Esophagus (tissue), 2 donors: ENCODE measurements around the gene NKRF. TPM values are rescaled to one million over a fixed set of nuclear protein-coding genes. Genes with fewer than 3 reads are reported as not detected.

Experiments used
- H3K27ac ChIP-seq, 2 donors: one replicate each; pipeline ENCODE4 v1.5.1; 2013; ENCODE audit warnings: low read depth in 2 of 2, mild to moderate bottlenecking in 2 of 2, inconsistent platforms in 1 of 2, low read length in 1 of 2, moderate library complexity in 1 of 2
- H3K27me3 ChIP-seq, 2 donors: one replicate each; pipeline ENCODE4 v1.6.1; 2013; ENCODE audit warnings: low read length in 2 of 2, control low read depth in 1 of 2, mild to moderate bottlenecking in 1 of 2; ENCODE audit not compliant: insufficient read depth in 2 of 2, control insufficient read depth in 1 of 2
- H3K36me3 ChIP-seq, 2 donors: one replicate each; pipeline ENCODE4 v1.6.1; 2013; ENCODE audit warnings: low read length in 1 of 2; ENCODE audit not compliant: control insufficient read depth in 2 of 2, insufficient read depth in 2 of 2
- H3K4me1 ChIP-seq, 2 donors: one replicate each; pipeline ENCODE4 v1.6.1; 2013; ENCODE audit warnings: low read length in 1 of 2; ENCODE audit not compliant: control insufficient read depth in 2 of 2, insufficient read depth in 2 of 2
- H3K4me3 ChIP-seq, 2 donors: one replicate each; pipeline ENCODE4 v1.5.1; 2013; ENCODE audit warnings: low read length in 2 of 2, mild to moderate bottlenecking in 2 of 2, low read depth in 1 of 2, moderate library complexity in 1 of 2
- H3K9me3 ChIP-seq, 2 donors: one replicate each; pipeline ENCODE4 v1.6.1; 2013; ENCODE audit warnings: mild to moderate bottlenecking in 2 of 2, low read depth in 1 of 2, low read length in 1 of 2, moderate library complexity in 1 of 2; ENCODE audit not compliant: control insufficient read depth in 2 of 2, insufficient read depth in 1 of 2
- WGBS, 2 donors: extraction: QIAGEN DNeasy Blood & Tissue Kit; methylation state at CpG; one replicate each; pipeline ENCODE4 v1.1.7; 2013; 5-methylcytosine and 5-hydroxymethylcytosine counted together
- polyA plus RNA-seq, 2 donors: library from polyadenylated mRNA; stranded (reverse); fragments of 200-250 nt; gene quantifications; one replicate each; pipeline ENCODE4 v1.2.3, GENCODE V29; 2013
- donor health status: healthy with polysubstance abuse.
- donor health status: Bipolar disorder and iron deficiency.

The NKRF gene
- 1 to 10 TPM; 4.6 to 5.3 TPM for polyA plus RNA-seq

DNA sequence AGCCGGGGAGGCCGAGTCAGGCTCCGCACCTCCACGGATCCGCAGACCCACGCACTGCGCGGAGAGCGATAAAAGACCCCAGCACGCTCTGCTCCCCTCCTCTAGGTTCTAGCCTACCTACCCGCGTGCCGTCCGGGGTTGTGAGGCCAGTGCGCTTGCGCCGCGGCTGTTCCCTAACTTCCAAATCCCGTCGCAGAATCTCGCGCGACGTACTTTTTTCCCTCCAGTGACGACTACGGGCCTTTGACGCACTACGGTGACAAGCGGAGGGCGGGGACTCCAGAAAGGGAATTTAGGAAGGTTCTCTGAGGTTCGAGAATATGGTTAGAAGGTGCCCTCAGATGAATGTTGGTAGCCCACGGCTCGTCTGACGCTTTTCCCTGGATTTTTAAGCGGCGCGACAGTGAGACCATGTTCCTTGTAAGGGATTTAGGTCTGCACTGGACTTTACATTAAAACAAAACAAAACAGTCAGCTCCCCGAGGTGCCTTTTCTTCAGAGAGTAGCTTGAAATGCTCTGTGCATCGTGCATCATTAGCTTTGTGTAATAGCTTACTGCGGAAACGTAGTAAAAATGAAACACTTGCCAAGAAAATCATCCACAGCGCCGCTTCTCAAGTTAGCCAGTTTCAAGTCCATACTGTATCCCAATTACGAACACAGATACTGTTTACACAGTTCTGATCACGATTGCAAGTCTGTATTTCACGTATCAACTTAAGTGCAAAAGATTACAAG lies at the start of gene NKRF:
Gene NKRF (minus strand): TSS at position 145 of the 738 bp plus-strand sequence.
- H3K27me3 ChIP-seq: peaks cover 0 to 4% of the 10 kb centered on the region in 2 donors
- H3K27ac ChIP-seq: peak within 1 kb of the TSS; percentile 75 to 94
- H3K36me3 ChIP-seq: no peaks in the 10 kb centered on the region
- WGBS, 2 donors: 2 to 32% methylated on average over 46 of the region's 46 CpGs
- peak within 1 kb of the TSS; percentile 61 to 93 for H3K4me3 ChIP-seq
- H3K9me3 ChIP-seq: no peaks in the 10 kb centered on the region
- H3K4me1 ChIP-seq: no peaks in the 10 kb centered on the region

DNA sequence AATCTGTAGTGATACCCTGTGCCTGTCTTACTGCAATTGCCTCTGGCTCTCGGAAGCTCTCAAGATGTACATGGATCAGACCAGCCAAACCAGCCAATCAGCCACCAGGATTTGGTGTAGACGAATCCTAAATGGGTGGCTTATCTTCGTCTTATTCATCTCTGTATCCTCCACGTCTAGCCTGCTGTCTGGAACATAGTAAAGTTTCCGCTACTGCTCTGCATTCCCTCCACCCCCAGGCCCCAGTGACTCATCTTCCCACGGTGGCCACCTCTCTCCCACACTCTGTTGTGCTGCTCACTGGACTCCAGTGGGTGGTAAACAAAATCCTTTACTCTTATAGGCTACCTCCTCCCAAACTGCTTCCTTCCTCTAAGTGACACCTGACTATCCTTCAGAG lies 48.9 kb upstream of the NKRF start:
- H3K27me3 ChIP-seq: no peaks in the 10 kb centered on the region
- no peak overlapping the region for H3K4me3 ChIP-seq
- 45 to 61% methylated on average over 6 of the region's 6 CpGs for WGBS, 2 donors
- H3K36me3 ChIP-seq: no peaks in the 10 kb centered on the region
- no peak overlapping the region for H3K27ac ChIP-seq
- H3K9me3 ChIP-seq: no peaks in the 10 kb centered on the region
- no peaks in the 10 kb centered on the region for H3K4me1 ChIP-seq

DNA sequence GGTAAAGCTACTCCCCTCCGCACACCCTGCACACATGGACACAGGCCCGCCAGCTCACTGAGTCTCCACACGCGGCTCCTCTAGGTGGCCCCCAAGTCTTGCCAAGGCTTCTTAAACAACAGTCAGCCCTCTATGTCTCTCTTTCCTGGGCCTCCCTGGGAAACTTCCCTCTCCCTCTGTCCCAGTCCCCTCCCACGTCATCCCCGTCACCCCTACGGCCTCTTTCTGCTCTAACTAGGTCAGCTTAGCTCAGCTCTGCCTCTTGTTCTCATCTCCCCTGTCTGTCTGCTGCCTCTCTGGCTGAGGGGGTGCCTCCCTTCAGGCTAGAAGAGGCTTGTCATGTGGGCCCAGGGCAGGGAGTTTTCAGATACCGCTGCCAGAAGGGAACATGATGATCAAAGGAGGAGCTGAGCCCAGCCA lies 47.9 kb upstream of the NKRF start:
- no peaks in the 10 kb centered on the region for H3K9me3 ChIP-seq
- H3K27ac ChIP-seq: no peak overlapping the region
- H3K4me3 ChIP-seq: no peak overlapping the region
- no peaks in the 10 kb centered on the region for H3K27me3 ChIP-seq
- no peaks in the 10 kb centered on the region for H3K4me1 ChIP-seq
- 49 to 63% methylated on average over 8 of the region's 8 CpGs for WGBS, 2 donors
- H3K36me3 ChIP-seq: no peaks in the 10 kb centered on the region

DNA sequence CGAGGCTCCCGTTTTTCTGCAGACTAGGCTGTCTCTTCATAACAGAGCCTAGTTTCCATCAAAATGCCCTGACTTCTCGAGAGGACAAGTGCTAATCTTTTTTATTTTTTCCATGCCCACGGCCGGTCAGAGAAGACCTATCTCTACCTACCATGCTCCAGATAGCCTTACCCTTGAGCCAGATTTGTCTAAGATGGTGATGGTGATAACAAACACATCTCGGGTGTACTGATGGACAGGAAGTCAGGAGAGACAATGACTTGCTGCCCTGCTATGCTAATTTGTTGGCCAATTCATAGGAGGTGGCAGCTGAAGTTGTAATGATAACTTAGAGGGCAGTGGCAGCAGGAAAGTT lies 42.2 kb upstream of the NKRF start:
- no peaks in the 10 kb centered on the region for H3K27me3 ChIP-seq
- H3K27ac ChIP-seq: no peak overlapping the region
- H3K9me3 ChIP-seq: no peaks in the 10 kb centered on the region
- no peaks in the 10 kb centered on the region for H3K36me3 ChIP-seq
- no peak overlapping the region for H3K4me3 ChIP-seq
- no peaks in the 10 kb centered on the region for H3K4me1 ChIP-seq
- WGBS, 2 donors: 66 to 75% methylated on average over 6 of the region's 6 CpGs

DNA sequence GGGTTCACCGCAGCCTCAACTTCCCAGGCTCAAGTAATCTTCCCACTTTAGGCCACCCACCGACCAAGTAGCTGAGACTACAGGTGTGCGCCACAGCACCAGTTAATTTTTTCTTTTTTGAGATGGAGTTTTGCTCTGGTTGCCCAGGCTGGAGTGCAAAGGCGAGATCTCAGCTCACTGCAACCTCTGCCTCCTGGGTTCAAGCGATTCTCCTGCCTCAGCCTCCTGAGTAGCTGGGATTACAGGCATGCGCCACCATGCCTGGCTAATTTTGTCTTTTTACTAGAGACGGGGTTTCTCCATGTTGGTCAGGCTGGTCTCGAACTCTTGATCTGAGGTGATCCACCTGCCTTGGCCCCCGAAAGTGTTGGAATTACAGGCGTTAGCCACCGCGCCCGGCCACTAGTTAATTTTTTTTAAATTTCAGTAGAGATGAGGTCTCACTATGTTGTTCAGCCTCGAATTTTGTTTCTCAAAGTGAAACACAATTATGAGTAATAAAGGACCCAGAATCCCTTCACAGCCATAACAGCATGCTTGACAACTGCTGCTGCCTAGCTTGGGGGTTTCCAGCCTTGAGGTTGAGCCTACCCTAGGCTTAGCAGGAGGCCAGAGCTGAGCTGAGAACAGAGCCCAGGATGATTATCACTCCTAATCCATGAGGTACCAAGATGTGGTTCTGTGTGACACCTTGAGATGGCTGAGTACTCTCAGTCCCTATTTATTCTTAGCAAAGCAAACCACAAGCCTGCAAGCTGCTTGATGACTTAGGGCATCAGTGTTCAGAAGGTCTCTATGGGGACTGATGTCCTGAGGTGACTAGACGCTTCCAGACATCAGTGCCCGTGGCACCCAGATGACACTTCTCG lies 41.6 kb upstream of the NKRF start:
- Histone ChIP-seq H3K27ac (no peak overlapping the region), H3K4me3 (no peak overlapping the region), H3K4me1 (no peaks in the 10 kb centered on the region), H3K36me3 (no peaks in the 10 kb centered on the region), H3K27me3 (no peaks in the 10 kb centered on the region), H3K9me3 (no peaks in the 10 kb centered on the region)
- 81 to 82% methylated on average over 17 of the region's 17 CpGs for WGBS, 2 donors

DNA sequence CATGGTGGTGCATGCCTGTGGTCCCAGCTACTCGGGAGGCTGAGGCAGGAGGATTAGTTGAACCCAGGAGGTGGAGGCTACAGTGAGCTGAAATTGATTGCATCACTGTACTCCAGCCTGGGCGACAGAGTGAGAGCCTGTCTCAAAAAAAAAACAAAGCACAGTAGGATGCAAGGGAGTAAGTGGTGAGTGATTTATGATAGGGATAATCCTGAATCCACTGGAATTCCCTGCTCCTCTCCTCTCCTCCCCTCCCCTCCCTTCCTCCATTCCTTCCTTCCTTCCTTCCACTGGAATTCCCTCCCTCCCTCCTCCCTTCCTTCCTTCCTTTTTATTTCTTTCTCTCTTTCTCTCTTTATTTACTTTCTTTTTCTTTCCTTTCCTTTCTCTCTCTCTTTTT lies 40.9 kb upstream of the NKRF start:
- no peak overlapping the region for H3K4me3 ChIP-seq
- H3K36me3 ChIP-seq: no peaks in the 10 kb centered on the region
- no peaks in the 10 kb centered on the region for H3K9me3 ChIP-seq
- no peaks in the 10 kb centered on the region for H3K27me3 ChIP-seq
- no peaks in the 10 kb centered on the region for H3K4me1 ChIP-seq
- H3K27ac ChIP-seq: no peak overlapping the region
- 51 to 74% methylated on average over 2 of the region's 2 CpGs for WGBS, 2 donors

DNA sequence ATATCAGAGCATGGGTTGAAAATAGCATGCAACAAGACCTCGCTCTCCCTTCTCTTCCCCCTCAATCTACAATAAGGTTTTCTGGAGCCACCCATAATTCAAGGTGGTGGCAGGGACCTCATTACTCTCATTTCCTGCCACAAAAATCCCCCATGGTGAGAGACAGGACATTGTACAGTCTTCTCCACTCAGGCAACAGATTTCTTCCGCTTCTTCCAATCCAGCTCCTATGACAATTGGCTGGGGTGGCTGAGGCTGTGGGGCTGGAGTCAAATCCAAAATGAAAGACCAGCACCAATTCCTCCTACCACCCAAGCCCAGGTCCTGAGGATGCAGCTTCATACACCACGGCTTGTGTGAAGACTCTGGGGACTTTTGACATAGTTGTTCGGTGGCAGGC lies 40.3 kb upstream of the NKRF start:
- Histone ChIP-seq H3K27ac (no peak overlapping the region), H3K4me3 (no peak overlapping the region), H3K27me3 (no peaks in the 10 kb centered on the region), H3K36me3 (no peaks in the 10 kb centered on the region), H3K4me1 (no peaks in the 10 kb centered on the region), H3K9me3 (no peaks in the 10 kb centered on the region)
- WGBS, 2 donors: 86 to 94% methylated on average over 4 of the region's 4 CpGs

DNA sequence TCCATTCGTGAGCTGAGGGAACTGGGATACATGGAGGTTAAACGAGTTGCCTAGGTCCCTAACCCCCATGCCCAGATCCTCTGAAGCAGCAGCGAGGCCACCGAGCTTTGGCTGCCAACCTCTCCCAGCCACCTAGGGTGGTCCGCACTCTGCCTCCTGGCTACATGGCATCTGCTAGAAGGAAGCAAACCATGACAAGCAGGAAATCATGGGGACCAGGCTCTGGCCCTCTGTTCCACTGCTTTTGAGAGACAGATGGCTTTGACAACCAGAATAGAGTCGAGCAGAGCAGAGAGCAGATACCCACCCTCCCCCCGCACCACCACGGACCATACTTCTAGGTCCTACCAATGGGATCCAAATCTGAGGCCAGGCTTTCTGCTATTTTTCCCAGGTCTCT lies 37.5 kb upstream of the NKRF start:
- H3K4me1 ChIP-seq: no peaks in the 10 kb centered on the region
- H3K4me3 ChIP-seq: no peak overlapping the region
- no peaks in the 10 kb centered on the region for H3K27me3 ChIP-seq
- WGBS, 2 donors: 82 to 89% methylated on average over 8 of the region's 8 CpGs
- H3K36me3 ChIP-seq: no peaks in the 10 kb centered on the region
- no peaks in the 10 kb centered on the region for H3K9me3 ChIP-seq
- H3K27ac ChIP-seq: no peak overlapping the region

DNA sequence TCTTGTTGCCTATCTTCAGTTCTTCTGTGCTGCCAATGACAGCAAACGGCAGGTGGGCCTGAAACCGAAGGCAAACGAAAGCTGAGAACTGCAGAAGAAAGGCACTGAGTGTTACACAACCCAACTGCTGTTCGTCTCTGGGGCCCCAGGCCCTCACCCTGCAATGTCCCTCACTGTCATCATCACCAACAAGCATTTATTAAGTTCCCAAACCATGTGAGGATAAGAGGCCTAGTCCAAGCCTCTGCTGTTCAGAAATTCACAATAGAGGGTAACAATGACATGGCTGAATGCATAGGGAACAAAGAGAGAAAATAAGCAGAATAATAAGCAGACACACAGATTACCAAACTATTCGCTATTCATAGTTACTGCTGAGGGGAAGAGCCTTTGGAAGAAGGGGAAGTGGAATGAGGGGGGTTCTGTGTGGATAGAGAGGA lies 34.5 kb upstream of the NKRF start:
- Histone ChIP-seq H3K4me1 (no peaks in the 10 kb centered on the region), H3K27ac (no peak overlapping the region), H3K36me3 (no peaks in the 10 kb centered on the region), H3K9me3 (no peaks in the 10 kb centered on the region), H3K4me3 (no peak overlapping the region), H3K27me3 (no peaks in the 10 kb centered on the region)
- 77 to 84% methylated on average over 5 of the region's 5 CpGs for WGBS, 2 donors
